Ovary (tissue), 9 donors: ENCODE data around the gene B4GALT5. TPM values are rescaled to one million over a fixed set of nuclear protein-coding genes. Genes with fewer than 3 reads are reported as not detected.
"Not testable (repeated sequence)": the region's sequence is repeated elsewhere in the genome, so short reads cannot be mapped to it uniquely, and the experiment has no call there.

Experiments
- DNase-seq, 5 donors: peaks; one replicate each; pipeline ENCODE4 v3.0.0-alpha.2; 2019 to 2020
- H3K27ac ChIP-seq, 2 donors: fragments of 200-600 bp; one replicate each; pipeline versions ENCODE4 v1.5.1 to v1.8.0; 2019 to 2022
- H3K27me3 ChIP-seq: fragments of 200-600 bp; one replicate; pipeline ENCODE4 v1.8.0; 2022
- H3K36me3 ChIP-seq: fragments of 200-600 bp; sonication (generic); one replicate; pipeline ENCODE4 v1.5.1; 2019
- H3K4me1 ChIP-seq: one replicate; pipeline ENCODE4 v1.8.1; 2013; ENCODE audit warnings: mild to moderate bottlenecking, moderate library complexity; ENCODE audit not compliant: insufficient read depth
- H3K4me3 ChIP-seq: fragments of 200-600 bp; sonication (generic); one replicate; pipeline ENCODE4 v1.5.1; 2017
- H3K9me3 ChIP-seq, 2 donors: fragments of 200-600 bp in 1 of 2; sonication (generic) in 1 of 2; one replicate each; pipeline versions ENCODE4 v1.5.1 to v1.8.1; 2013 to 2019; ENCODE audit warnings: mild to moderate bottlenecking in 1 of 2, moderate library complexity in 1 of 2
- EP300 ChIP-seq: sonication (generic); formaldehyde crosslinking; IDR thresholded peaks from one replicate; pipeline ENCODE4 v1.6.1; 2017; ENCODE audit warnings: antibody characterized with exemption
- POLR2A ChIP-seq: fragments of 450-650 bp; IDR thresholded peaks from one replicate; pipeline ENCODE4 v1.6.1; 2017; ENCODE audit warnings: antibody characterized with exemption, mild to moderate bottlenecking, moderate library complexity
- WGBS, 3 donors: extraction: QIAGEN DNeasy Blood & Tissue Kit in 1 of 3; methylation state at CpG; one replicate each; pipeline versions ENCODE4 v1.1.5 to v1.1.7; 2013 to 2017; 5-methylcytosine and 5-hydroxymethylcytosine counted together
- intact Hi-C, 4 donors: fragments of 100-400 bp; cut with DNase I; formaldehyde crosslinking; loops; one replicate each; pipeline versions ENCODE4 v1.11.0 to v1.15.1; 2022 to 2023
- polyA plus RNA-seq, 2 donors: library from polyadenylated mRNA; stranded (reverse); fragments of 200-250 nt in 1 of 2; fragments of 350-450 nt in 1 of 2; fragmentation: Illumina TruSeq in 1 of 2; extraction: RNeasy Lipid Tissue Mini Kit (QIAGEN cat#74804) in 1 of 2; gene quantifications; one replicate each; pipeline ENCODE4 v1.2.3, GENCODE V29; 2013 to 2014
- total RNA-seq, 7 donors: library from RNA; depleted of rRNA in 2 of 7; stranded (reverse); fragments of >200 nt in 2 of 7; fragmentation: NEBNext Ultra II Directional in 3 of 7; extraction: Animal tissue kit (Norgen Biotek cat#: 25700) in 3 of 7; gene quantifications; one replicate each; pipeline versions ENCODE4 v1.1.0 to v1.2.4, GENCODE V29; 2016 to 2023
- TF ChIP-seq, protein P1 (sequence below), 3 donors: fragments of 450-650 bp in 2 of 3; fragments of 200-600 bp in 1 of 3; IDR thresholded peaks; one replicate each; pipeline versions ENCODE4 v1.5.1 to v1.8.0; 2016 to 2022; ENCODE audit warnings: antibody characterized with exemption in 3 of 3, mild to moderate bottlenecking in 1 of 3
- donor health status: DM: no; HTN: no; CAD: no; lungs with moderate emphysema.
- donor health status: DM: no; HTN: no; CAD: no.
- donor health status: Bipolar disorder and iron deficiency.
- donor health status: DM: yes; HTN: yes; CAD: no.
- donor health status: DM: no; HTN: no; CAD: no.
- donor health status: DM: yes; HTN: yes; CAD: no.

B4GALT5 gene
- total and polyA plus RNA-seq, 9 donors: 19.0 to 53.6 (median 37.7) TPM

DNA sequence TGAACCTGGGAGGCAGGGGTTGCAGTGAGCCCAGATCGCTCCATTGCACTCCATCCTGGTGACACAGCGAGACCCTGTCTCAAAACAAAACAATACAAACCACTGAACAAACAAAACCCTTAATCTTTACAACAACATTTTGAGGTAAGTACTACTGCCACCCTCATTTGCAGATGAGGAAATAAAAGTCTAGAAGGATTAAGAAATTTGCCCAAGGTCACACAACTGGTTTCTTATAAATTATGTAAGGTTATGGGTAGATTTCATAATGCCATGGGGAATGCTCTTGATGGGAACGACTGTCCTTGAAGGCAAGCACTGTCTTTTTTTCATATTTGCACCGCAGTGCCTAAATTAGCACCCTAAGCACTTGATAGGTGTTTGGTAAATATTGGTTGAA lies 13.8 kb upstream of the B4GALT5 start:
- Histone ChIP-seq H3K27ac (no peak overlapping the region), H3K27me3 (no peaks in the 10 kb centered on the region), H3K4me1 (no peaks in the 10 kb centered on the region), H3K36me3 (no peaks in the 10 kb centered on the region), H3K4me3 (no peak overlapping the region), H3K9me3 (no peaks in the 10 kb centered on the region)
- no peak for DNase-seq
- intact Hi-C loops: no loop called here
- WGBS, 3 donors: 71 to 86% (median 77%) methylated on average over 4 of the region's 4 CpGs
- TF ChIP-seq, protein P1, sequence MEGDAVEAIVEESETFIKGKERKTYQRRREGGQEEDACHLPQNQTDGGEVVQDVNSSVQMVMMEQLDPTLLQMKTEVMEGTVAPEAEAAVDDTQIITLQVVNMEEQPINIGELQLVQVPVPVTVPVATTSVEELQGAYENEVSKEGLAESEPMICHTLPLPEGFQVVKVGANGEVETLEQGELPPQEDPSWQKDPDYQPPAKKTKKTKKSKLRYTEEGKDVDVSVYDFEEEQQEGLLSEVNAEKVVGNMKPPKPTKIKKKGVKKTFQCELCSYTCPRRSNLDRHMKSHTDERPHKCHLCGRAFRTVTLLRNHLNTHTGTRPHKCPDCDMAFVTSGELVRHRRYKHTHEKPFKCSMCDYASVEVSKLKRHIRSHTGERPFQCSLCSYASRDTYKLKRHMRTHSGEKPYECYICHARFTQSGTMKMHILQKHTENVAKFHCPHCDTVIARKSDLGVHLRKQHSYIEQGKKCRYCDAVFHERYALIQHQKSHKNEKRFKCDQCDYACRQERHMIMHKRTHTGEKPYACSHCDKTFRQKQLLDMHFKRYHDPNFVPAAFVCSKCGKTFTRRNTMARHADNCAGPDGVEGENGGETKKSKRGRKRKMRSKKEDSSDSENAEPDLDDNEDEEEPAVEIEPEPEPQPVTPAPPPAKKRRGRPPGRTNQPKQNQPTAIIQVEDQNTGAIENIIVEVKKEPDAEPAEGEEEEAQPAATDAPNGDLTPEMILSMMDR (IDR thresholded peaks at IDR 0.05): no peak
- TF ChIP-seq EP300: no peak
- no peak for TF ChIP-seq POLR2A

GRCh38 chr20:49725694-49726093 lies 12.0 kb upstream of the B4GALT5 start:
- intact Hi-C loops: no loop called here
- WGBS, 3 donors: 80 to 84% (median 82%) methylated on average over 2 of the region's 2 CpGs
- TF ChIP-seq, protein P1 (IDR thresholded peaks at IDR 0.05): no peak
- TF ChIP-seq EP300: no peak
- no peak for TF ChIP-seq POLR2A
- Histone ChIP-seq H3K9me3 (no peaks in the 10 kb centered on the region), H3K27me3 (no peaks in the 10 kb centered on the region), H3K4me3 (no peak overlapping the region), H3K27ac (no peak overlapping the region), H3K4me1 (no peaks in the 10 kb centered on the region), H3K36me3 (no peaks in the 10 kb centered on the region)
- no peak for DNase-seq

GRCh38 chr20:49725224-49725606 lies 11.5 kb upstream of the B4GALT5 start:
- WGBS, 3 donors: 81 to 90% (median 87%) methylated on average over 7 of the region's 7 CpGs
- H3K4me3 ChIP-seq, H3K27me3 ChIP-seq, intact Hi-C loops, H3K36me3 ChIP-seq, H3K9me3 ChIP-seq, H3K4me1 ChIP-seq, H3K27ac ChIP-seq, DNase-seq: not testable (repeated sequence)

DNA sequence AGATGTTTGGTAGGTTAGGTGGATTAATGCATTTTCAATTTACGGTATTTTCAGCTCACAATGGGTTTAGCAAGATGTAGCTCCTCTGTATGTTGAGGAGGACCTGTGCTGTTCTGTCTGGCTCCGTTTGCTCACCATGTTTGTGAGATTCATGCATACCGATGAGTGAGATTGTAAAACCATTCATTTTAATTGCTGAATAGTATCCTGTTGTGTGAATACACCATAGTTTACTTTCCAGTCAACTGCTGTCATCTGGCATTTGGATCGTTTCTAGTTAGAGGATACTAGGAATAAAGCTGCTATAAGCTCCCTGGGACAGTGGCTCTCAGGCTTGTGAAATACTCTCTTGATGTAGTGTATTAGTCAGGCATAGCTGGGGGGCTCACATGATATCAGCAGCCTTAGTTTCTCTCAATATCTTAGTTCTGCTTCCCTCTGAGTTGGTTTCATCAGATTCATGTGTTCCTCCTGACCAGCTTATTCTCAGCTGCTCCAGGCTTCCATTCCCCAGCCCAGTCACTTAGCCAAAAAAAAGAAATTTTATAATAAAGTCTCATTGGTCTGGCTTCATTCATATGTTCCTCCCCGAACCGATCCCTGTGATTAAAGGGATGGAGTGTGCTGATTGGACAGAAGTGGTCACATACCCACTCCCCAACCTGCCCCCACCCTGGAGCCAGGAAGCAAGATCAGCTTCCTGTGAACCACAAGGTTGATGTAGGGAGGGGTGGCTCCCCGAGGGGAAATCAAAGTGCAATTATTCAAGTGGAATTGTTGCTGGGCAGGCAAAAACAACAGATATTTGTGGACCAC lies 10.9 kb upstream of the B4GALT5 start:
- 29 to 32% (median 30%) methylated on average over 7 of the region's 7 CpGs for whole genome bisulfite sequencing, 3 donors
- no peak overlapping the region for H3K4me3 ChIP-seq
- no peaks in the 10 kb centered on the region for H3K9me3 ChIP-seq
- H3K4me1 ChIP-seq: no peaks in the 10 kb centered on the region
- peak in 3 of 5 donors; percentile 34 to 62 (median 50) for DNase-seq
- TF ChIP-seq, protein P1 (IDR thresholded peaks at IDR 0.05): no peak
- no peak for TF ChIP-seq POLR2A
- no peak for TF ChIP-seq EP300
- H3K36me3 ChIP-seq: no peaks in the 10 kb centered on the region
- H3K27me3 ChIP-seq: no peaks in the 10 kb centered on the region
- H3K27ac ChIP-seq: no peak overlapping the region
- intact Hi-C loops: no loop called here

DNA sequence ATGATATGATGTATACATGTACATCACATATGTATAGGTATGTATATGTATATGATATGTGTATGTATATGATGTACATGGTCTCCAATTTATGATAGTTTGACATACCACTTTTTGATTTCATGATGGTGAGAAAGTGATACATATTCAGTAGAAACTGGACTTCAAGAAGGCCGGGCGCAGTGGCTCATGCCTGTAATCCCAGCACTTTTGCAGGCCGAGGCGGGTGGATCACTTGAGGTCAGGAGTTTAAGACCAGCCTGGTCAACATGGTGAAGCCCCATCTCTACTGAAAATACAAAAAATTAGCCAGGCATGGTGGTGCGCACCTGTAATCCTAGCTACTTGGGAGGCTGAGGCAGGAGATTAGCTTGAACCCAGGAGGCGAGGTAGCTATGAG lies 10.1 kb upstream of the B4GALT5 start:
- H3K4me1 ChIP-seq, H3K27ac ChIP-seq, H3K9me3 ChIP-seq, H3K27me3 ChIP-seq, DNase-seq, H3K4me3 ChIP-seq, intact Hi-C loops, H3K36me3 ChIP-seq: not testable (repeated sequence)
- 92 to 99% (median 97%) methylated on average over 6 of the region's 6 CpGs for WGBS, 3 donors

DNA sequence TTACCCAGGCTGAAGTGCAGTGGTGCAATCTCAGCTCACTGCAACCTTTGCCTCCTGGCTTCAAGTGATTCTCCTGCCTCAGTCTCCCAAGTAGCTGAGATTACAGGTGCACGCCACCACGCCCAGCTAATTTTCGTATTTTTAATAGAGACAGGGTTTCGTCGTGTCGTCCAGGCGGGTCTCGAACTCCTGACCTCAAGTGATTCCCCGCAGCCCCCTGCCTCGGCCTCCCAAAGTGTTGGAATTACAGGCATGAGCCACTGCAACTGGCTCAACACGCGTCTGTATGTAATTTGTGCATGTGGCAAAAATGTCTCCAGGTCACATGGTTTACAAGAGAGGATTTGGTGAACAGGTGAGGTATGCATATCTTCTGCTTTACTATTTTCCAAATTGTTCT lies 7.6 kb upstream of the B4GALT5 start:
- H3K4me3 ChIP-seq, H3K27me3 ChIP-seq, intact Hi-C loops, H3K4me1 ChIP-seq, H3K9me3 ChIP-seq, H3K27ac ChIP-seq, DNase-seq, H3K36me3 ChIP-seq: not testable (repeated sequence)
- WGBS, 3 donors: 90 to 94% (median 91%) methylated on average over 12 of the region's 12 CpGs
